Activated effector memory CD4-positive, alpha-beta T cell treated with anti-CD3 and anti-CD28 coated beads, Interleukin-2, amount 50 U/mL, for 16 hours (primary cell): ENCODE measurements around the gene DPAGT1.
A peak's percentile ranks its signal among the peaks of the same experiment; 100 is the strongest.

Experiments used
- DNase-seq: peaks from one replicate; pipeline ENCODE4 v3.0.0-alpha.2; 2020

DPAGT1 gene

GRCh38 chr11:119057000-119057769 lies 44.5 kb downstream of the DPAGT1 start, which contains the start of gene HYOU1:
Gene HYOU1, minus strand, starts transcription at chr11:119057205. Its CDS starts 1,045 bp downstream, at chr11:119056160.
- peak; percentile 99 for DNase-seq

GRCh38 chr11:119056421-119056999 lies 45.1 kb downstream of the DPAGT1 start:
- peak; percentile 86 for DNase-seq

- peak; percentile 65 for DNase-seq
Observed at GRCh38 chr11:119055901-119056300, 45.8 kb downstream of the DPAGT1 start.

- no peak for DNase-seq
Observed at GRCh38 chr11:119054418-119054817, 47.2 kb downstream of the DPAGT1 start.

GRCh38 chr11:119052163-119052814 lies 49.4 kb downstream of the DPAGT1 start:
- no peak for DNase-seq

GRCh38 chr11:119051440-119052162 lies 50.1 kb downstream of the DPAGT1 start:
- DNase-seq: peak; percentile 81

- DNase-seq: no peak
Observed at GRCh38 chr11:119049081-119049480, 52.6 kb downstream of the DPAGT1 start.

- DNase-seq: no peak
Observed at GRCh38 chr11:119048644-119049043, 53.0 kb downstream of the DPAGT1 start.

GRCh38 chr11:119047205-119047604 lies 54.4 kb downstream of the DPAGT1 start:
- no peak for DNase-seq
